GM21367 (cell line): Measurements from ENCODE around the gene UBE2D3.

Experiments used
- ATAC-seq: cut with Tn5 transposase; IDR thresholded peaks from one replicate; pipeline ENCODE4 v1.9.1; 2021; ENCODE audit not compliant: unreplicated experiment

Gene UBE2D3

GRCh38 chr4:102792361-102792936 is 34.9 kb downstream of the UBE2D3 start:
- ATAC-seq, result no peak

GRCh38 chr4:102791318-102791835 is 36.0 kb downstream of the UBE2D3 start:
- ATAC-seq, result no peak

DNA sequence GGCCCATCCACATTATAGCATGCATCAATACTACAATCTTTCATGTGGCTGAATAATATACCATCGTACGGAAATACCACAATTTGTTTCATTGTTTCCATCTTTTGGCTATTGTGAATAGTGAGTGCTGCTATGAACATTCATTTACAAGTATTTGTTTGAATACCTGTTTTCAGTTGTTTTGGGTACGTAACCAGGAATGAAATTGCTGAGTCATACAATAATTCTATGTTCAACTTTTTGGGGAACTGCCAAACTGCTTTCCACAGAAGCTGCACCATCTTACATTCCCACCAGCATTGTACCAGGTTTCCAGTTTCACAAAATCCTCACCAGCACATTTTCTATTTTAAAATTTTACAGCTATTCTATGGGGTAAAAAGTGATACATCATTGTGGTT is 38.0 kb downstream of the UBE2D3 start:
- no peak for ATAC-seq

DNA sequence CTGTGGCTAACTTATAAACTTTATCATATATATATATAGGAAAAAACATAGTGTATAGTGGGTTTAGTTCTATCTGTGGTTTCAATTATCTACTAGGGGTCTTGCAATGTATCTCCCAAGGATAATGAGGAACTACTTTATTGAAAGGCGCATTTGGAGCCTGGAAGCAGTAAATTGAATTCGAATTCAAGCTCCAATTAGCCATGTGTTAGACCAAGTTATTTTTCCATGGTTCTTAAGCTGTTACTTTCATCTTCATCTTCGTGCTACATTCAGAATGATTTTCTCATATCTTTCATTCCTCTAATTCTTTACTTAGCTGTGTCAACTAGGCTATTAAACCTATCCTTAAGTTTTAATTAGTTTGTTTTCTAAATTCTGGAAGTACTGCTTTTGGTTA is 39.4 kb downstream of the UBE2D3 start:
- ATAC-seq, result no peak

DNA sequence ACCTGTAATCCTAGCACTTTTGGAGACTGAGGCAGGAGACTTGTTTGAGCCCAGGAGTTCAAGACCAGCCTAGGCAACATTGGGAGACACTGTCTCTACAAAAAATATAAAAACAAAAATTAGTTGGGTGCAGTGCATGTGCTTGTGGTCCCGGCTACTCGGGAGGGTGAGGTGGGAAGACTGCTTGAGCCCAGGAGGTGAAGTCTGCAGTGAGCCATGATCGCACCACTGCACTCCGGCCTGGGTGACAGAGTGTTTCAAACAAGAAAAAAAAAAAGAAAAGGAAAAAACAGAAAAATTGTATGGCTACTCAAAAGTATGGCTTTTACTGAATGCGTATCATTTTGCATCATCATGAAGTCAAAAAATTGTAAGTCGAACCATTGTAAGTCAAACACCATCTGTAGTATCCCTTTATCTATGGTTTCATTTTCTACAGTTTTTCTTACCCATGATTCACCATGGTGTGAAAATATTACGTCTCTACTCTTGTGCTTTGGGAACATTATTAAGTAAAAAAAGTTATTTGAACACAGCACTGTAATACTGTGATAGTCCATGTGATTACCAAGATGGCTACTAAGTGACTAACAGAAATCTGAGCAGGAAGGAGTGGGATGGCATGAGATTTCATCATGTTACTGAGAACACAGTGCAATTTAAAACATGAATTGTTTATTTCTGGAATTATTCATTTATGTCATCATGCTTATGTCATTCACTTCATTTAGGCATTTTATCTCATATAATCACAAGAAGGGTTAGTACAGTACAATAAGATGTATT is 40.1 kb downstream of the UBE2D3 start:
- ATAC-seq, result no peak

- ATAC-seq, result no peak
Observed at GRCh38 chr4:102786279-102786678, 41.1 kb downstream of the UBE2D3 start.

DNA sequence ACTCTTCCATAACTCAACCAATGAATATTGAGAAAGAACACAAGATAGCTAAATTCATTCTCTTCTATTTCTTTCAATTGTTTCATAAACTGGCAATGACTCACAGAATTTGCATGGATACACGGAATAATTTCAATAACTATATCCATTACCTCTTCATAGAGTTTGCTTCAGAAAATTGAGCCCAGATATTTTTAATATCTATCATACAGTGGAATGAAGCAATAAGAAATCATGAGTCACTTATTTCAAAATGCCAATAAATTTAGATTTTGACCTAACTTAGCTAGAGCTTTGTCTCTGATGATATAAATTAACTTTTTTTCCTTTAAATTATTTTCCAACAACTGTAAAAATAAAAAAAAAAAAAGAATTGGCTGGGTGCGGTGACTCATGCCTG is 44.3 kb downstream of the UBE2D3 start:
- no peak for ATAC-seq

DNA sequence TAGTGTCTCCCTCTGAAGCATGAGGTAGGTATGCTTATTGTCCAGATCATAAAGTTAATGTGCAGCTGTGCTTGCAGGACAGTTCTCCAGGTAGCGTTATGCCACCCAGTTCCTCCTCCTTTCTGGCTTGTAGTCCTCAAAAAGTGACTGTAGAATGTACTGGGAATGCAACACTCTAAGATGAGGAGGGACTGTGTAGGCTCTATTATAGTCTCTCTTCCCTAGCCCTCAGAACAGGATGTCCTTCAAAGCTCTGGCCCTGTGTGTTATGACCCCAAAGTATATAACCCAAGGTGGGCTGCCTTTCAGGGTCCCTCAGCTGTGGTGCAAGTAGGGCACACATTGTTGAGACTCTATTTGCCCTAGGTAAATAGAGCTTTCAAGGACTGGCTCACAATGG is 45.8 kb downstream of the UBE2D3 start:
- no peak for ATAC-seq

DNA sequence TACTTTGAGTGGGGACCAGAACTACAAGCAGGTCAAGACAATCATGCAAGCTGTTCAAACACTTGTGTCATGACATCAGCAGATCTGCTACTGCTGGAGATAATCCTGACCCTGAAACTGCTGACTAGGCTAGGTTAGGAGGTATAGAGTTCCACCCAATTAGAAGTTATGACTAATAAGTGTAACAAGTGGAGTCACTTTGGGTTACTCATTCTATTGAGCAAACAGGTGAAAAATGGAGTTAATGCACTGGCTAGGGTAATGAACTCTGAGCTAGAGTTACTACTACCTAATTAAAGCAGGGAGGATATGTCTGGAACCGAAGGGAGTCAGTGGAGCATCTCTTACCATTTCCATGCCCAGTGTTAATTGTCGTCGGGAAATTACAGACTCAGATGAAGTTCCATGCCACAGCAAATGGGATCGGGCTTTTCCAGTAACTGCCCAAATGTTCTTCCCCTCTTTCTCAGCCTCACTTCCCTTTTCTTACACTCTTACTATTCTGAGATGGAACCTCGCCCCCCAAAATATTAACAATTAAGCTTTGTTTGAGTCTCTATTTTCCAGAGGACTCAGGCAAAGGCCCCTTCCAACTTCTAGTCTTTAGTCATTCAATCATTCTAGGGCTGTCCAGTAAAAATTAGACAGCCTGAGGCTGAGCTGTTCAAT is 46.7 kb downstream of the UBE2D3 start:
- ATAC-seq, result no peak

- ATAC-seq, result no peak
Observed at GRCh38 chr4:102779204-102779603, 48.1 kb downstream of the UBE2D3 start.

GRCh38 chr4:102778720-102779119 is 48.6 kb downstream of the UBE2D3 start:
- no peak for ATAC-seq

DNA sequence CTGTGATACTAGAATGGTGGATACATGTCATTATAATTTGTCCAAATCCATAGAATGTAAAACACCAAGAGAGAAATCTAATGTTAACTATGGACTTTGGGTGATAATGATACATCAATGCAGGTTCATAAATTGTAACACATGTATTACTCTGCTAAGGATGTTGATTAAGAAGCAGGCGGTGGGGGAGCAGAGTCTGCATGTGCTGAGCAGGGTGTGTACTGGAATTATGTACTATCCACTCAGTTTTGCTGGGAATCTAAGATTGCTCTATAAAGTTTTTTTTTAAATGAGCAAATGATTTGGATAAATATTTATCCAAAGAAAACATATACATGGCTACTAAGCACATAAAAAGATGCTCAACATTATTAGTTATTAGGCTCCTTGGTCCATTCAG is 51.5 kb downstream of the UBE2D3 start:
- no peak for ATAC-seq

- ATAC-seq, result no peak
Observed at GRCh38 chr4:102774254-102774653, 53.1 kb downstream of the UBE2D3 start.

GRCh38 chr4:102772738-102773340 is 54.5 kb downstream of the UBE2D3 start:
- ATAC-seq, result no peak

- no peak for ATAC-seq
Observed at GRCh38 chr4:102764901-102765300, 62.5 kb downstream of the UBE2D3 start.

- no peak for ATAC-seq
Observed at GRCh38 chr4:102761906-102762305, 65.4 kb downstream of the UBE2D3 start.

GRCh38 chr4:102761296-102761701 is 66.1 kb downstream of the UBE2D3 start:
- ATAC-seq, result peak; percentile 14

GRCh38 chr4:102760645-102761295 is 66.6 kb downstream of the UBE2D3 start, which contains the start of gene MANBA:
MANBA (minus strand) TSS chr4:102760968; CDS start chr4:102760894, 74 bp downstream.
- peak; percentile 86 for ATAC-seq

GRCh38 chr4:102759831-102760644 is 67.3 kb downstream of the UBE2D3 start:
- ATAC-seq, result peak; percentile 50
